M059J (cell line): ENCODE measurements around the gene OSBPL2. TPM values are rescaled to one million over a fixed set of nuclear protein-coding genes. Genes with fewer than 3 reads are reported as not detected.
A peak's percentile ranks its signal among the peaks of the same experiment; 100 is the strongest.

Experiments used
- DNase-seq: peaks from one replicate; pipeline ENCODE4 v3.0.0-alpha.2; 2012; ENCODE audit warnings: low read depth
- total RNA-seq: library from RNA; depleted of rRNA; stranded (reverse); fragments of >200 nt; shearing (Covaris generic); gene quantifications from 2 replicates; pipeline ENCODE4 v1.2.3, GENCODE V29; 2014

Gene OSBPL2
- total RNA-seq, 1 experiment from 2014 or later, result 29.2 TPM

- DNase-seq, result peak; percentile 24
Observed at GRCh38 chr20:62235001-62235776, 3.1 kb upstream of the OSBPL2 start.

DNA sequence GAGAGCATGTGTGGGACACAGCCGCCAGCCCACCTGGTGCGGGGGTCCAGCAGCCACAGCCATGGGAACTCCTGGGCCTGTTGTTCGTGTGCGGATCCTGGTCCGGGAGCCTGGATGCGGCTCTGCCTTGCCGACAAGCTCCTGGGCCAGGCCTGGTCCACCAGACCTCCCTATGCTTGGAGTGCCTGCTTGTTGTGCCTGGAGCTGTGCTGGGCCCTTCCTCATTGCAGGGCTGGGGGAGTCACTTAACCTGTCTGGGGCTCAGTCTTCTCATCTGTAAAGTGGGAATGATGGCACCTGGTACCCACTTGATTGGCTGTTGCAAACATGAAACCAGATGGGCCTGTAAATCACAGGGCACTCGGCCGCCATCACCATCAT, 2.6 kb upstream of the OSBPL2 start:
- no peak for DNase-seq

GRCh38 chr20:62236200-62236599, 2.1 kb upstream of the OSBPL2 start:
- no peak for DNase-seq

DNA sequence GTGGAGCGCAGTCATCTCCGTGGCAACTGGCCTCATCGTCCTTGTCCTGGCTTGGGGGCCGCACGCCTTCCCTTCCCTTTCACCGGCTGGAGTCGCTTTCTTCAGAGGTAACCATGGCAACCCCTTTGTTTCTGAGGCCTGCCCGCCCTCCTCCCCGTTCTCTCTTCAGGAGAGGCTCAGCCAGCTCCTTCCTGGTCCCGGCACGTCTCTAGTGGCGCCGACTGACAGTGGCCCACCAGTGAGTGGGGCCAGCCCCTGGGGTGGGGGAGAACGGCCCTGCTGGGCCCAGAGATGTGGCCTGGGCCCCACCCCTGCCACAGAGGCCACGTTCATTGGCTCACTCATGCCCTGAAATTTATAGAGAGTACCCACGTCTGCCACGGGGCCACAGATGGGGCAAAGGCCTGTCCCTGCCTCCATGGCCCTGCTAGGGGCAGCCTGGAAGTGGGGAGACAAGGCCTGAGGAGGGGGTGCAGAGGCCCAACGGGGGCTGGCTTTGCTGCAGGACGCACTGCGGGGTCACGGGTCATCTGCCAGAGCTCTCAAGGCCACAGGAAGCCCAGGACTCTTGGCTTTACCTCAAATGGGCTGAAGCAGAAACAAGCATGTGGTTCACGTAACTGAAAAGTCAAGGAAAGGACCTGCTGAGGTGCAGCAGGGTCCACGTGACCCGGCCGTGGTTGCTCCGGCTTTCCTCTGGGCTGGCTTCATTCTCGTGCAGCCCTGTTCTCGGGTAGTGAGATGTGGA, 1.4 kb upstream of the OSBPL2 start:
- DNase-seq, result peak; percentile 27

GRCh38 chr20:62237514-62237800, 864 bp upstream of the OSBPL2 start:
- no peak for DNase-seq

DNA sequence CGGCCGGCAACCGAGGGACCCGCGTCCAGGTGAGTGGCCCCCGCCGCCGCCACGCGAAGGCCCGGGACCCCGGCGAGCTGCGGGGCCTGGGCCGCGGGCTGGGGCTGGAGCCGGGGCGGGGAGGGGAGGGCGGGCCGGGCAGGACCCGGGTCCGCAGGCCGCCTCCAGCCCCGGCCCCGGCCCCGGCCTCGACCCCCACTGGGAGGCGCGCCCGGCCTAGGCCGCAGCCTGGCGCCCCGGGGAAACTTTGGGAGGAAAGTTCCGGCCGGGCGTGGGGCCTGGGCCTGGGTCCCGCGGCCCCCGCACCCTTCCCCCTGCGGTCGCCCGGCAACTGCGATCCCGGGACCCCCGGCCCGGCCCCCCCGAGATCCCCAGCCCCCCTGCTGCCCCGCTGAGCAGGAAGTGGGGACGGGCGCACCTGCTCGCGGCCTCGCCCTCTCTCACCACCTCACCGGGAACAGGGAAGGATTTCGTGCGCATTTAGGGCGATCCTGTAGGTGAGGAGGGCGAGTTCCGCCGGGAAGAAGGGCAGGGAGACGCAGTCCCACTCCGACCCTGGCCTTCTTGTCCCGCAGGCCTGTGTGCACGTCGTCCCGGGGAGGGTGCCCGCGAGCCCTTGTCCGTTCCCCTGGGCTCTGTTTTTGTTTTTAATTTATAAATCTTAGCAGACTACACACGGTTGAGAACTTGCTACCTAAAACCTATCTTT, 402 bp downstream of the OSBPL2 start:
- DNase-seq, result peak; percentile 28

- no peak for DNase-seq
Observed at GRCh38 chr20:62239278-62239879, 1.1 kb downstream of the OSBPL2 start.

GRCh38 chr20:62240020-62240685, 1.8 kb downstream of the OSBPL2 start:
- DNase-seq, result no peak

GRCh38 chr20:62241506-62241905, 3.2 kb downstream of the OSBPL2 start:
- DNase-seq, result no peak

GRCh38 chr20:62242176-62242575, 3.9 kb downstream of the OSBPL2 start:
- DNase-seq, result no peak

DNA sequence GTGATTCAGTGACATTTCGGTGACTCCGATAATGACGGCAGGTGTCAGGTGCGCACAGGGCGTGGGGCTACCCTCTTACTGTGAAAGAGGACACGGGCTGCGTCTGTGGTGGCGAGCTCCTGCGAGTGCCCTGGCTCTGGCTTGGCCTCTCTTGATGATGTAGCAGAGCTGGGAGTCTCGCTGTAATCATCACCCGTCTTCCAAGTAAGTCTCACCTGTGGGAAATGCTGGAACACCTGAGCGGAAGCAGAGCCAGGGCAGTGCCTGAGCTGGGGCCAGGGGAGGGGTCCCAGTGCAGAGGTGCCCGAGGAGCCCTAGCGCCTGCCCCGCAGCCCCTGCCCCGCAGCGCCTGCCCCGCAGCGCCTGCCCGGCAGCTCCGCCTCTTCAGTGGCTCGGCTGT, 4.8 kb downstream of the OSBPL2 start:
- DNase-seq, result no peak

- no peak for DNase-seq
Observed at GRCh38 chr20:62243906-62244515, 5.7 kb downstream of the OSBPL2 start.

DNA sequence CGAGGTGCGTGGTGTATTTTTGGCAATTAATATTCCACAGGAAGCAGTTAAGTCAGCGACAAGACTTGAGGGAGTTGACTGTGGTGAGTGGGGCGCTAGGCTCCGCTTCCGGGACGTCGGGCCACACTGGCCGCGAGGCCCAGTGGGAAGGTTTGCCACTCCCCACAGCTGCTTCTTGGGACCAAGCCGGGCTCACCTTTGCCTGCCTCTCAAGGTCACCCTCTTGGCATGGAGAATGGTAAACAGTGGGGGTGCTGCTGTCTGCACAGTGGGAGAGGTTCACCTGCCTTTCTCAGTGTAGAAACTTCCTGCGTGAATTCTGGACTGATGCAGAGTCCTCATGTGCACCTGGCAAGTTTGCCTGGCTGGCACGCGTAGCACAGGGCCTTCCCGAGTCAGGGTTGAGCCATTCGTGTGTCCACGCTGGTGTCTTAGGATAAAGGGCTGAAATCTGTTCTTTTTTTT, 6.4 kb downstream of the OSBPL2 start:
- no peak for DNase-seq

DNA sequence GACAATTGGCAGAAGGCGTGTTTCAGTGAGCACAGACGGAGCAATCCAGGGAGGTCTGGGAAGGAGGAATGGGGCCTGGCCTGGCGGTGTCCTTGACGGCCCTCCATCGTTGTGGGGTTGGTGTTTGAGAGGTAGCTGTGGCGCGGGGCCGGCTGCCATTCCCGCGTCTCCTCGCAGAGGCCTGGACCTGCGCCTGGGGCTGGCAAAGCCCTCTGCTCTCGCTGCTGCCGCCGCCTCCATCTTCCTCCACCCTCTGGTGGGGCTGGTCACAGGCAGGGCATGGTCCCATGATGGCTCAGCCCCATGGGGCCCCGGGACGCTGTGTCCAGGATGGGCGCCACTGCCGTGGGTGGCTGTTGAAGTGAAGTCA, 7.6 kb downstream of the OSBPL2 start:
- no peak for DNase-seq

DNA sequence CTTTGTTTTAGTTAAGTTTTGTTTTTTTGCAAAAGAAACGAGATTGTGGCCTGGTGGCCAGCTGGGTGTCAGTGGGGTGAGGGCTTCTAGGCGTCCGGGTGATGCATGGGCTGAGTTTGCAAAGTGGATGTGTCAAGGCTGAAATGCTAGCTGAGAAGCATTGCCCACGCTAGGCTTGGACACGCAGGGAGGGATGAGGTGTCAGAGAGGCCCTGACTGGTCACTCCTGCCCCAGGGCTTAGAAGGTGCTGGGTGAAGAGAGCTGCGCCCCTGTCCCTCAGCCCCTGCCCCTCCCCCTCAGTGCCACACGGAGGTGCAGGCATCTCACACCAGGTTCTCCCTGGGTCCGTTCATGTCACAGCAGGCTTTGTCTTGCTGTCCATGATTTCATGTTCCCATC, 8.1 kb downstream of the OSBPL2 start:
- no peak for DNase-seq

DNA sequence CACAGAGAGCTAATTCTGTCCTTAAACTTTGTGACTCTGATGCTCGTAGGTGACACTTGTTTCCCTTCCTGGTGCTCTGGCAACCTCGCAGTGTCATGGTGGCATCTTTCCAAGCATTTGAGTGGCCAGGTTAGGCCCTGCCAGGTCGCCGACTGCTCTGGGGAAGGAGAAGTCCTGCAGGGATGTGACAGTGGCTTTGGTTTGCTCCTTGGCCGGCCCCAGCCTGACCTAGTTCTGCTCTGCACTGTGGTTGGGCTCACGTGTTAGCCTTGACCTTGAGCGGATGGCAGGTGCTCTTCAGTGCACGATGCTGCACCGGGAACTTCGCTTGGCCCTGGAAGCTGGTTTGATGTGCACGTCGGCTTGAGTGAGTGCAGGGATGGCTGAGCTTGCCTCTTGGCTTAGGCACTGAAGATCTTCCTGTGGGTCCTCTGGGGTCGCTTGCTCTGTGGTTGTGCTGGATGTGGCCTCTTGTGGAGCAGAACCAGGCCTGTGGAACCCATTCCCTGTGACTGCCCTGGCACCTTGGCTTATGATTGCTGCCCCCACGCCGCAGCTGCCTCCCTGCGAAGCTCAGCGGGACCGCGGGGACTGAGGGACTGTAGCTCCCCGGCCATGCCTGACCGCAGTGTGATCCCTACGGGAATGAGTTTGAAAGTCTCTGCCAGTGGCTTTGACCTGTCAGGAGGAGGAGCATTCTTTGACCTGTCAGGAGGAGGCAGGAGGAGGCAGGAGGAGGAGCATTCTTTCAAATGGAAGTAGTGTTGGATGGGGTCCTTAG, 8.7 kb downstream of the OSBPL2 start:
- DNase-seq, result no peak

- DNase-seq, result no peak
Observed at GRCh38 chr20:62248890-62249560, 10.7 kb downstream of the OSBPL2 start.

DNA sequence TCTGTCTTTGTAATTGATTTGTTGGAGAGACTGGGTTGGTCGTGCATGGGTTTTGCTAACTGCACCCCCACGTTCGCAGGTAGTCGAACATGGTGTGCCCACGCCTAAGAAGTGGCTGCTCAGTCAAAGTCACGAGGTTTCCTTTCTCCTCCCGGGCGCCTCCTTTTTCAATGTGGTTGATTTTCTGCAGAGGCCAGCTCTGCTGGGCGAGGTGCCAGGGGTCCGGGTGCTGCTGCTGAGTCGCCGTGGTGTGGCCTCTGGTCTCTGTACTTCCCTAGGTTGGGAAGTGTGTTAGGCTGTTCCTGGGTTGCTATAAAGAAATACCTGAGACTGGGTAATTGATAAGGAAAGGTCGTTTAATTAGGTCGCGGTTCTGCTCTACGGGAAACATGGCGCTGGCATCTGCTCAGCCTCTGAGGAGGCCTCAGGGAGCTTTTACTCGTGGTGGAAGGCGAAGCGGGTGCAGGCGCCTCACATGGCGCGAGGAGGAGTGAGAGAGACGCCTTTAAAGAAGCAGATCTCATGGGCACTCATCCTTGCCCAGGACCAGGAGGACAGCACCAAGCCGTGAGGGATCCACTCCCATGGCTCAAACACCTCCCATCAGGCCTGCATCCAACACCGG, 14.1 kb downstream of the OSBPL2 start:
- peak; percentile 79 for DNase-seq

GRCh38 chr20:62253398-62253797, 15.1 kb downstream of the OSBPL2 start:
- DNase-seq, result no peak
